Muscle of leg (tissue), 11 donors: ENCODE measurements around the gene S100A13. TPM values are rescaled to one million over a fixed set of nuclear protein-coding genes. Genes with fewer than 3 reads are reported as not detected.

Experiments
- DNase-seq: peaks from one replicate; pipeline ENCODE4 v3.0.0; 2013
- H3K27ac ChIP-seq: one replicate; pipeline ENCODE4 v1.5.1; 2013; ENCODE audit warnings: mild to moderate bottlenecking, low read length, control low read depth
- H3K27me3 ChIP-seq: one replicate; pipeline ENCODE4 v1.6.1; 2013; ENCODE audit warnings: low read length; ENCODE audit not compliant: control insufficient read depth, insufficient read depth
- H3K36me3 ChIP-seq: one replicate; pipeline ENCODE4 v1.6.1; 2013; ENCODE audit warnings: low read length; ENCODE audit not compliant: control insufficient read depth, insufficient read depth
- H3K4me1 ChIP-seq: one replicate; pipeline ENCODE4 v1.6.1; 2013; ENCODE audit warnings: low read length; ENCODE audit not compliant: control insufficient read depth, insufficient read depth
- H3K4me3 ChIP-seq: one replicate; pipeline ENCODE4 v1.5.1; 2013; ENCODE audit warnings: low read length, control low read depth
- H3K9me3 ChIP-seq: replicated peaks from 2 replicates; pipeline ENCODE4 v1.6.1; 2013; ENCODE audit warnings: low read depth, low read length; ENCODE audit not compliant: control insufficient read depth
- WGBS: methylation state at CpG from one replicate; pipeline ENCODE4 v1.1.5; 2013; ENCODE audit warnings: missing lambda C conversion rate; ENCODE audit not compliant: insufficient coverage; 5-methylcytosine and 5-hydroxymethylcytosine counted together
- polyA plus RNA-seq, 8 donors: library from polyadenylated mRNA; unstranded; fragments of 120-200 nt; gene quantifications; one replicate each; pipeline versions ENCODE4 v1.2.1 to v1.2.3, GENCODE V29; 2013; ENCODE audit warnings: inconsistent platforms in 1 of 8, low replicate concordance in 1 of 8; ENCODE audit not compliant: insufficient read length in 8 of 8, insufficient read depth in 1 of 8
- total RNA-seq: library from RNA; stranded (reverse); fragments of 120-200 nt; gene quantifications from one replicate; pipeline ENCODE4 v1.2.4, GENCODE V29; 2013

The S100A13 gene
- total and polyA plus RNA-seq, 9 donors, result 58.4 to 111 (median 72.1) TPM

GRCh38 chr1:153608742-153609584 lies 18.3 kb downstream of the S100A13 start:
- Histone ChIP-seq H3K4me1 (peaks cover 51% of the 10 kb centered on the region), H3K9me3 (no peaks in the 10 kb centered on the region), H3K27ac (peak overlapping the region; percentile 88), H3K27me3 (no peaks in the 10 kb centered on the region), H3K36me3 (peaks cover 15% of the 10 kb centered on the region), H3K4me3 (peak overlapping the region; percentile 25)
- 56% methylated on average over 14 of the region's 19 CpGs for WGBS
- peak; percentile 54 for DNase-seq

DNA sequence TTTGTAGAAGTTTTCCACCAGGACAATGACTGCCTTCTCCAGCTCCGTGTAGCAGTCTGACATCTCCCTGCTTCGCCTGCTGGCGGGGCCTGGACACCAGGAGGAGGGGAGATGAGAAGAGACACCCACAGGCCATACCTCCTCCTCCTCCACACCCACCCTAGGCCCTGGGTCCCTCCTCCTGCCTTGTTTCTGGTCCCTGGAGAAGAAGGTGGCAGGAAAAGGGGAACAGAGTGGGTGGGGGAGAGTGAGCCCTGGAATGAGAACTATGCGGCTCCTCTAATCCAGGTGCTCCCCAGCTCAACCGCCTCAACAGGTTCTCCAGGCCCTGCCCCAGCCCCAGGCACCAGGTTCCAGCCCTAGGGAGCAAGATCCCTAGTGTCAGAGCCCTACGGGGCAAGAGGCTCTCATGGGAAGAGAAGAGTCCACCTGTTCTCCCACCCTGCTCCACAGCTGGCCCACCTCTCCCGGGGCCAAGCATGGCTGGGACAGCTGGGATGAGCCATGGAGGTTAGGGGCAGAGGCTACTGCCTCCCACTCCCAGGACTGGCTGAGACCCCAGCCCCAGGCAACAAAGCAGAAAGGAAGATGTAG lies 19.1 kb downstream of the S100A13 start:
- Histone ChIP-seq H3K4me1 (peaks cover 48% of the 10 kb centered on the region), H3K9me3 (no peaks in the 10 kb centered on the region), H3K36me3 (peaks cover 15% of the 10 kb centered on the region), H3K4me3 (peak overlapping the region; percentile 25), H3K27ac (peak overlapping the region; percentile 88), H3K27me3 (no peaks in the 10 kb centered on the region)
- no peak for DNase-seq
- no CpG with 5 or more reads among the region's 7 CpGs for WGBS

DNA sequence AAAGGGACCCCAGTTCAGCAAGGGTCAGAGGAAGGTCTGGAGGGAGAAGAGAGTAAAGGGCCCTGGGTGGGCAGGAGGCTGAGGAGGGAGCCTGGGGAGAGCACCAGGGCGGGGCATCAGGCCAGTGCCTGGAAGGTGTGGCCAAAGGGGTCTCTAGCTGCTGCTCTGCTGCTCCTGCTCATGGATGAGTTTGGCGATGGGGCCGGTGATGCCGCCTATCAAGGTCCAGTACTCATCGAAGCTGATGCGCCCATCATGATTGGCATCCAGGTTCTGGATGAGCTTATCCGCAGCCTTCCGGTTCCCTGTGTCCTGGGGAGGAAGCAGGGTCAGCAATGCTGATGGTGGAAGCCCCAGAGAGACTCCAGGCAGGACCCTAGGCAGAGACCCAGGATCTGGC lies 19.9 kb downstream of the S100A13 start:
- no peaks in the 10 kb centered on the region for H3K9me3 ChIP-seq
- no peaks in the 10 kb centered on the region for H3K27me3 ChIP-seq
- H3K27ac ChIP-seq, result no peak overlapping the region
- no peak overlapping the region for H3K4me3 ChIP-seq
- no peak for DNase-seq
- H3K4me1 ChIP-seq, result peaks cover 40% of the 10 kb centered on the region
- H3K36me3 ChIP-seq, result peaks cover 15% of the 10 kb centered on the region
- WGBS, result 99% methylated on average over 8 of the region's 8 CpGs

DNA sequence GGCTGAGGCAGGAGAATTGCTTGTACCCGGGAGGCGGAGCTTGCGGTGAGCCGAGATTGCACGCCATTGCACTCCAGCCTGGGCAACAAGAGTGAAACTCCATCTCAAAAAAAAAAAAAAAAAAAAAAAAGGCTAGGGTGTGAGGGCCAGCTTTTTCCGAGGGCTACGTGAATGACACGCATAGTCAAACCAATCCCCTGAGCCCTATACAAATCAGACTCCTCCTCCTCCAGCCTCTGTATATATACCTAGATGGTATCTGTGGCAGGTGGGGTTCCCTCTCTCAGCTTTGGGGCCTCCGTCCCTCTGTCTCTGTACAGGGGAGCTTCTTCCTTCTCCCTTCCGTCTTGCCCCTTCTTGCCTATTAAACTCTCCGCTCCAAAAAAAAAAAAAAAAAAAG lies 21.1 kb downstream of the S100A13 start:
- Histone ChIP-seq H3K9me3 (no peaks in the 10 kb centered on the region), H3K27ac (no peak overlapping the region), H3K4me1 (peaks cover 33% of the 10 kb centered on the region), H3K4me3 (no peak overlapping the region), H3K27me3 (no peaks in the 10 kb centered on the region), H3K36me3 (peaks cover 15% of the 10 kb centered on the region)
- no peak for DNase-seq
- no CpG with 5 or more reads among the region's 11 CpGs for WGBS

DNA sequence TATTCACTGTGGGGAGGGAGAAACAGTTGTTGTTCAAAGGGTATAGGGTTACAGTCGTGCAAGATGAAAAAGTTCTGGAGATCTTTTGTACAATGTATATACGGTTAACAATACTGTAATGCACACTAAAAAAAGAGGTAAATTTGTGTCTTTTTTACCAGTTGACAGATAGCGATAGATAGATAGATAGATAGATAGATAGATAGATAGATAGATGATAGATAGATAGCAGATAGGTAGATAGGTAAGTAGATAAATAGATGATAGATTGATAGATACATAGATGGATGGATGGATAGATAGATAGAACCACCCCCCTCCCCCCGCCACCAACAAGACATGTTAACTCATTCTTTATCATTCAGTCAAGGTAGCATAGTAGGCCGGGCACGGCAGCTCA lies 24.6 kb downstream of the S100A13 start:
- H3K27me3 ChIP-seq, result no peaks in the 10 kb centered on the region
- peaks cover 13% of the 10 kb centered on the region for H3K36me3 ChIP-seq
- H3K9me3 ChIP-seq, result no peaks in the 10 kb centered on the region
- peaks cover 11% of the 10 kb centered on the region for H3K4me1 ChIP-seq
- H3K27ac ChIP-seq, result no peak overlapping the region
- DNase-seq, result no peak
- no CpG with 5 or more reads among the region's 6 CpGs for WGBS
- H3K4me3 ChIP-seq, result no peak overlapping the region

DNA sequence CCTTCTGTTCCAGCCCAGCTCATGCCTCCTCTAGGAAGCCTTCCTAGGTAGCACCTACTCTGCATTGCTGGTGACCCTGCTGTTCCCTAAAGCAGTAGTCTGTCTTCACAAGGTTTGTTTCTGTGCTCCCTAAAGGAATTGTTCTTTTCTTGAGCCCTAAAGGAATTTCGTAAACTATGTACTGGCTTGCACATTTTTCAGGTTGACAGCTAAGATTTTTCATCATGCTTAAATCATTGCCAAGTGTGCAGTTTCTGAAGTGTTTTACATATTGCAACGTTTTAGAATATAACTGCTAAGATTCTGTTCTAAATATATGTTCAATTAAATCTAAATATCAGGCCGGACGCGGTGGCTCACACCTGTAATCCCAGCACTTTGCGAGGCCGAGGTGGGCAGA lies 27.5 kb downstream of the S100A13 start:
- Histone ChIP-seq H3K36me3 (no peaks in the 10 kb centered on the region), H3K27me3 (no peaks in the 10 kb centered on the region), H3K9me3 (no peaks in the 10 kb centered on the region), H3K27ac (no peak overlapping the region), H3K4me3 (no peak overlapping the region), H3K4me1 (peaks cover 8% of the 10 kb centered on the region)
- no peak for DNase-seq
- WGBS, result 100% methylated on average over 2 of the region's 7 CpGs

DNA sequence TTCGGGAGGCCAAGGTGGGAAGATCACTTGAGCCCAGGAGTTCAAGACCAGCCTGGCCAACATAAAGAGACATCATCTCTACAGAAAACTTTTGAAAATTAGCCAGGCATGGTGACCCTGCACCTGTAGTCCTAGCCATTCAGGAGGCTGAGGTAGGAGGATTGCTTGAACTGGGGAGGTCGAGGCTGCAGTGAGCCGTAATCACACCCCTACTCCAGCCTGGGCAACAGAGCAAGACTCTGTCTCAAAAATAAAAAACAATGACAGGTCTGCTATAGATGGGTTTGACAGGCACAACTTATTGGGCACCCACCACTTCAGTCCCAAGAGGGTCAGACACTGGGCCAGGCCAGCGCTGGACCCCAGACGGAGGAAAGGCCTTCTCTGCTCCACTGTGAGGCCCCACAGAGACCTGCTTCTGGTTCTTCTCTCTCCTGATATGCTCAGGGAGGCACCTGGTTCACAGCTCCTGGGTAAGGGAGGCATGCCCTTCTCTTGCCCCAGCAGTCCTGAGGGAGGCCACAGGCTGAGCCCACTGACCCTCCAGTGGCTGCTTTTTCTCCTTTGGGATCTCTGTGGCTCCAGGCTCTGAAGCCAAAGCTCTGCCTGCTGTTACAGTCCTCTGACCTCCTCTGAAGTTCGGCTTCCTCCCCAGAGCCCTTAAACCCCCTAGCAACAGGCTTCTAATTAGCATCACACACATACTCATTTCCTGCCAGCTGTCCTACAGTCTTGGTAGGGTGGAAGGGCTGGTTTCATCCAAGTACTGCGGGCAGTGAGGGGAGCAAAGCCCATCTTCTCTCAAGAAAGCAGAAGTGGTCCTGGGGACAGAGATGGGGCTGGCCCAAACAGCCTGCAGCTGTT lies 28.8 kb downstream of the S100A13 start:
- Histone ChIP-seq H3K27me3 (no peaks in the 10 kb centered on the region), H3K9me3 (no peaks in the 10 kb centered on the region), H3K4me3 (no peak overlapping the region), H3K36me3 (no peaks in the 10 kb centered on the region), H3K4me1 (peaks cover 8% of the 10 kb centered on the region), H3K27ac (peak overlapping the region; percentile 65)
- WGBS, result 49% methylated on average over 4 of the region's 7 CpGs
- peak; percentile 81 for DNase-seq

DNA sequence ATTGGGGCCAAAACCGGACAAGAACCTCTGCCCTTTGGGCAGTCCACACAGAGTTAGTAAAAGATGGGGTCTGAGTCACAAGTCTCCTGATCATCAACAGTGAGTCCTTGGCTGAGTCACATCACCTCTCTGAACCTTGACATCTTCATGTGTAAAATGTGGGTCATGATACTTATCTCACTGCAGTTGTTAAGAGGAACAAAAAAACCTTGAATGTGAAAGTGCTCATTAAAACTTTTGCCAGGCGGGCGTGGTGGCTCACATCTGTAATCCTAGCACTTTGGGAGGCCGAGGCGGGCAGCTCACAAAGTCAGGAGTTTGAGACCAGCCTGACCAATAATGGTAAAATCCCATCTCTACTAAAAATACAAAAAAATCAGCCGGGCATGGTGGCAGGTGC lies 30.1 kb downstream of the S100A13 start:
- Histone ChIP-seq H3K36me3 (no peaks in the 10 kb centered on the region), H3K27me3 (no peaks in the 10 kb centered on the region), H3K4me1 (peaks cover 8% of the 10 kb centered on the region), H3K4me3 (no peak overlapping the region), H3K27ac (no peak overlapping the region), H3K9me3 (no peaks in the 10 kb centered on the region)
- DNase-seq, result no peak
- 83% methylated on average over 4 of the region's 6 CpGs for WGBS

DNA sequence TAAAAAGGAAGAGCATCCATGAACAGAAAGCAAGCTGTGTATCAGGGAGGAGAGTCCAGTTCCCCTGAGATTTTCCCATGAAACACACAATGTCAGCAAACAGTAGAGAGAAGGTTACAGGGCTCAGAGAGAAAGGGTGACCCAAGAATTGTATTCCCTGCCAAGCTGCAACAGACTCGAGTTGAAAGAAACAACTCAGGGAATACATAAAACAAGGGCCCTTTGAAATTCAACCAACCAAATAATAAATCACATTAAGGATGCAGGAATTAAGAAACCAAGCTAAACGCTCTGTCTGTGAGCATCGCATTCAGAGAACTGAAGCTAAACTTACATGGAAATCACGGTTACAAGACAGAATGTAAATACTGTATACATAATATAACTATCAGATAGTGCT lies 34.6 kb downstream of the S100A13 start:
- Histone ChIP-seq H3K27me3 (no peaks in the 10 kb centered on the region), H3K4me3 (no peak overlapping the region), H3K4me1 (no peaks in the 10 kb centered on the region), H3K9me3 (no peaks in the 10 kb centered on the region), H3K27ac (no peak overlapping the region), H3K36me3 (no peaks in the 10 kb centered on the region)
- WGBS, result no CpG with 5 or more reads among the region's 4 CpGs
- no peak for DNase-seq

DNA sequence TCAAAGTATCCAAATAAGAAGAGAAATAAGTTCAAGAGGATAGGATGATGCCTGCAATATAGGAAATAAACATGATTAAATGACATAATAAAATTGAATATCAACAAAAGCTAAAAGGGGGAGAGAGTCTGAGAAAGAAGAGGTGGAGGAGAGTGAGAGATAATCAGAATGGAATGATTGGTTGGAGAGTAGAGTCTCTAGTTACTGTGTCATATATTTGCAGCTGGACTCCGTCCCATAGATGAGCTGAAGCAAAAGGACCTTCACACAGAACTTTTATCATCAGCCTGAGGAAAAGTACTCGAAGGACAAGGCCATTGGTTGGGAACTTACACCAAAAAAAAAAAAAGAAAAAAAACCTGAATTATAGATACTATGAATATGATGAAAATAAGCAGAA lies 38.8 kb downstream of the S100A13 start:
- no peaks in the 10 kb centered on the region for H3K27me3 ChIP-seq
- no peaks in the 10 kb centered on the region for H3K9me3 ChIP-seq
- DNase-seq, result no peak
- WGBS, result no CpG with 5 or more reads among the region's 2 CpGs
- no peak overlapping the region for H3K4me3 ChIP-seq
- H3K4me1 ChIP-seq, result no peaks in the 10 kb centered on the region
- no peak overlapping the region for H3K27ac ChIP-seq
- no peaks in the 10 kb centered on the region for H3K36me3 ChIP-seq
